GM12801 (cell line): ENCODE data around the gene MTMR10.

Source experiments
- CTCF ChIP-seq: IDR thresholded peaks from one replicate; pipeline ENCODE4 v1.5.1; 2011; ENCODE audit warnings: control low read depth; ENCODE audit not compliant: insufficient read length; ENCODE audit errors: extremely low read depth

MTMR10 gene

DNA sequence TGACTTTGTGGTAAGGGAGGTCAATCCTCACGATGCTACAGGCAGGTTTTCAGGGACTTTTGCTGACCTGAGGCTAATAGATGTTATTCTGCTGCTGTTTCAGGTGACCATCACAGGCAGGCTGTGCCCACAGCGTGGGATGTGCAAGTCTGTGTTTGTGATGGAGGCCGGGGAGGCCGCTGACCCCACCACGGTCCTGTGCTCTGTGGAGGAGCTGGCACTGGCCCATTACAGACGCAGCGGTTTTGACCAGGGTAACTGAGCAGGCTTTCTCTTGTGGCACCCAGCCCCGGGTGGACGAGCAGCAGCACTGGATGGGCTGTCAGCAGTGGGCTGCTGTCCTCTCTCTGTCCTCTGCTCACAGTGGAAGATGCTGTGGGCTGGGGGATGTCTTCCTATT lies 65.7 kb downstream of the MTMR10 start:
- no peak for TF ChIP-seq CTCF

DNA sequence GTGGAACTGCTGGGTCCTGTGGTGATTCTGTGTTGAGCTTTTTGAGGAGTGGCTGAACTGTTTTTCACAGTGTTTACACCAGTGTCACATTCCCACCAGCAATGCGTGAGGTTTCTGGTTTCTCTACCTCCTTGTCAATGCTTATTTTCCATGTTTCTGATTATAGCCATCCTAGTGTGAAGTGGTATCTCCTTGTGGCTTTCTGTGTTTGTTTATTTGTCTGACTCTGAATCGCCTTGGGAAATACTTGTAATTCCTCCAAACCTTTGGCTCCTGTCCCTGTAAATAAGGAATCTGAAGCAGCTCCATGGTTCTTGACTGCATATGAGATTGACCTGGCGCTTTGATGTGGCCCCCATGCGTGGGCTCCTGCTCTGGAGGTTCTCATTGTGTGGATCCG lies 67.1 kb downstream of the MTMR10 start:
- TF ChIP-seq CTCF, result no peak

- TF ChIP-seq CTCF, result no peak
Measured at GRCh38 chr15:30923429-30923828, 68.0 kb downstream of the MTMR10 start.

- TF ChIP-seq CTCF, result no peak
Measured at GRCh38 chr15:30922480-30923311, 68.7 kb downstream of the MTMR10 start.

GRCh38 chr15:30921781-30922479 lies 69.5 kb downstream of the MTMR10 start:
- TF ChIP-seq CTCF, result no peak

DNA sequence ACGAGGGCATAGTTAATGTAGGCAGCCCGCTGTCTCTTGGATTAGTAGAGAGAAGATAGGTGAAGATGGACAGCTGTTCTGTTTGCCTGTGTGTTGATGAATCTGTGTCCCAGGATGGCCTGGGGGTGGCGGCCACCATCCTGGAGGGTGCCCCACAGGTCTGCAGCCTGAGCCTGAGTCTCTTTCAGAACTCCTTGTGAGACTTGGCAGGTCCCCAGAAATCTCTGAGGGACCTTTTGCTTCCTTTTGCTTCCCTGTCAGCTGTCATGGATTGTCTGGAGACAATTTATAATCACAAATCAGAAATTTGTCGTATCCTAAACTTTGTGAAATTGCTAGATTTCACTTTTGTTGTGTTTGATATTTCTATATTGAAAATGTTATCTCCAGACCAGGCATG lies 70.3 kb downstream of the MTMR10 start:
- TF ChIP-seq CTCF, result no peak

GRCh38 chr15:30919877-30920550 lies 71.4 kb downstream of the MTMR10 start:
- TF ChIP-seq CTCF, result no peak
